ENCODE measurements around the gene FDX1.

DNA sequence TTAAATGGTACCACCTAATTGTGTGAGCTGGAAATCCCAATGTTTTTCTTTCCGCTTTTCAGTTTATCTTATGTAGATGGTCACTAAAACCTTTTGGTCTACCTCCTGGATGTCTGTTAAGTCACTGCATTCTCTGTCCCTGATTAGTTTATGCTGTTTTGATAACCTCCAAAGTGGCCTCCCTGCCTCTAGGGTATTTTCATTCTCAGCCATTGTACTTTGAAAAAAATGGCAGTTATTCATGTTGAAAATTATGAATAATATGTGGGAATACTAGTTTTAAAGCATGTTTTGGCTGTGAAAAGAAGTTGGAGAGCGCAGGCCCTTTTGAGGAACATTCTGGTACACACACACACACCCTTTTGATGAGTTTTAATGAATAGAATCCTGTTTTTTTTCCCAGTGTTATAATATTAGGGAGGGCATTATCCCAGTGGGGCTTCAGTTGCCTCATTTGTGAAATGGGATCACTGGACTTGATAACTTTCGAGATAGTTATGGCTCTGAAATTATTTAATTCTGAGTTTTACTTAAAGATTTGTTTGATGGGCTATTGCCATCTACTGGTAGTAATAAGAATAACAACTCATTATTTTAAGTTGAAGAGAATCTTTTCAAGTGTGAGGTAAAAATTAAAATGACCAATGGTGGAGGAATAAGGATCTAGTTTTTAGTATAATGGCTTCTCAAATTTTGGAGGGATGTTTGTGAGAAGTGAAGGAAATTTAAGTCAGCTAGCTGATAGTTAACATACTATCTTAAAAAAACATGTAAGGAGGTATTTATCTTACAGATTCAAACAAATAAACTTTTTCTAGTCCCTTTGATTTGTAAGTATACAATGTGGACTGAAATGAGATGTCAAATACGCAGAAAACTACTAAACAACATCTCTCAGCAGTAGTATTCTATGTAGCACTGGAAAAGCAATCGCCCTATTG is 3.9 kb downstream of the FDX1 start:
- TF ChIP-seq POLR2A (IDR thresholded peaks at IDR 0.05; ENCODE audit: low read depth, low read length) (no peak), POLR2AphosphoS5 (IDR thresholded peaks at IDR 0.05; ENCODE audit: low read depth, low read length) (no peak)

Data from GM12892 (cell line).